Measurements from ENCODE around the gene PIN4.

PIN4 gene

GRCh38 chrX:72238183-72238582 is 56.6 kb downstream of the PIN4 start:
- peak overlapping the region; percentile 53; the same call in 1 of the 2 replicates for H3K27ac ChIP-seq
- TF ChIP-seq CTCF (conservative IDR thresholded peaks at IDR 0.05) = no peak

- H3K27ac ChIP-seq = peak within 1 kb of the TSS; percentile 53; the same call in 1 of the 2 replicates
Observed at GRCh38 chrX:72238721-72239475, 57.3 kb downstream of the PIN4 start, which contains the start of gene ERCC6L. ERCC6L (minus strand) TSS chrX:72239027; CDS start chrX:72238911, 116 bp downstream.

GRCh38 chrX:72240976-72241375 is 59.4 kb downstream of the PIN4 start:
- H3K27ac ChIP-seq = no peak overlapping the region
- TF ChIP-seq CTCF (conservative IDR thresholded peaks at IDR 0.05) = no peak

More at GRCh38 chrX:72238721-72239475, 57.3 kb downstream of the PIN4 start, which contains the start of gene ERCC6L:
- no peak for TF ChIP-seq CTCF (conservative IDR thresholded peaks at IDR 0.05)

- H3K27ac ChIP-seq = no peak overlapping the region
- TF ChIP-seq CTCF (conservative IDR thresholded peaks at IDR 0.05) = no peak
Observed at GRCh38 chrX:72243472-72243871, 61.9 kb downstream of the PIN4 start.

GRCh38 chrX:72245461-72246089 is 64.0 kb downstream of the PIN4 start:
- peak; percentile 80 for TF ChIP-seq CTCF (conservative IDR thresholded peaks at IDR 0.05)
- no peak overlapping the region for H3K27ac ChIP-seq

- H3K27ac ChIP-seq = peak overlapping the region; percentile 24; the same call in 1 of the 2 replicates
- TF ChIP-seq CTCF (conservative IDR thresholded peaks at IDR 0.05) = no peak
Observed at GRCh38 chrX:72247206-72247942, 65.8 kb downstream of the PIN4 start.
